KMS-11 (cell line): ENCODE measurements around the gene CRISPLD2.

Experiments
- H2AFZ ChIP-seq: fragments of 200-600 bp; sonication (generic); 2 replicates; pipeline ENCODE4 v1.6.1; 2016; ENCODE audit warnings: antibody characterized with exemption, mixed run types, low read depth
- H3K27ac ChIP-seq: fragments of 200-600 bp; sonication (generic); 2 replicates; pipeline ENCODE4 v1.6.1; 2016; ENCODE audit warnings: mild to moderate bottlenecking, mixed run types
- H3K27me3 ChIP-seq: fragments of 200-600 bp; sonication (generic); 2 replicates; pipeline ENCODE4 v1.6.1; 2017; ENCODE audit warnings: mild to moderate bottlenecking, low read depth, mixed run types, moderate library complexity; ENCODE audit not compliant: insufficient read depth
- H3K36me3 ChIP-seq: fragments of 200-600 bp; sonication (generic); 2 replicates; pipeline ENCODE4 v1.6.1; 2017; ENCODE audit warnings: mild to moderate bottlenecking, mixed run types; ENCODE audit not compliant: insufficient read depth
- H3K4me1 ChIP-seq: fragments of 200-600 bp; sonication (generic); 2 replicates; pipeline ENCODE4 v1.6.1; 2016; ENCODE audit warnings: mild to moderate bottlenecking, low read depth, mixed run types; ENCODE audit not compliant: poor library complexity, severe bottlenecking
- H3K4me2 ChIP-seq: fragments of 200-600 bp; sonication (generic); 2 replicates; pipeline ENCODE4 v1.7.0; 2016; ENCODE audit warnings: mild to moderate bottlenecking, mixed run types
- H3K4me3 ChIP-seq: fragments of 200-600 bp; sonication (generic); IDR thresholded peaks from 2 replicates; pipeline ENCODE4 v1.6.1; 2017; ENCODE audit warnings: low read depth, low read length, mixed read lengths; ENCODE audit not compliant: insufficient read depth
- H3K79me2 ChIP-seq: fragments of 200-600 bp; sonication (generic); 2 replicates; pipeline ENCODE4 v1.6.1; 2016; ENCODE audit warnings: low read depth, mixed run types; ENCODE audit not compliant: insufficient read depth
- H3K9ac ChIP-seq: fragments of 200-600 bp; sonication (generic); 2 replicates; pipeline ENCODE4 v1.6.1; 2016; ENCODE audit warnings: mild to moderate bottlenecking, mixed run types
- H4K20me1 ChIP-seq: fragments of 200-600 bp; sonication (generic); 2 replicates; pipeline ENCODE4 v1.6.1; 2016; ENCODE audit warnings: mild to moderate bottlenecking, mixed run types; ENCODE audit not compliant: insufficient read depth
- CTCF ChIP-seq: fragments of 200-600 bp; sonication (generic); conservative IDR thresholded peaks from 2 replicates; pipeline ENCODE4 v1.6.1; 2017; ENCODE audit warnings: low read depth, mild to moderate bottlenecking, antibody characterized with exemption, low read length, moderate library complexity, mixed read lengths

CRISPLD2 gene

GRCh38 chr16:84839956-84840355 is 20.2 kb downstream of the CRISPLD2 start:
- Histone ChIP-seq H2AFZ (no peak overlapping the region), H4K20me1 (no peaks in the 10 kb centered on the region), H3K4me1 (no peaks in the 10 kb centered on the region), H3K79me2 (no peaks in the 10 kb centered on the region), H3K4me2 (no peak overlapping the region), H3K4me3 (no peak overlapping the region), H3K36me3 (no peaks in the 10 kb centered on the region), H3K27ac (no peak overlapping the region), H3K27me3 (peaks cover 92% of the 10 kb centered on the region), H3K9ac (no peak overlapping the region)
- TF ChIP-seq CTCF, result no peak

- no peak overlapping the region for H3K4me3 ChIP-seq
- H3K9ac ChIP-seq, result no peak overlapping the region
- TF ChIP-seq CTCF, result no peak
These were observed 21.2 kb downstream of the CRISPLD2 start for GRCh38 chr16:84840687-84841627.

GRCh38 chr16:84841787-84842300 is 22.1 kb downstream of the CRISPLD2 start:
- no peak for TF ChIP-seq CTCF
- Histone ChIP-seq H3K4me3 (no peak overlapping the region), H3K27me3 (peaks cover 87% of the 10 kb centered on the region), H3K9ac (no peak overlapping the region), H3K36me3 (no peaks in the 10 kb centered on the region), H3K27ac (no peak overlapping the region), H2AFZ (no peak overlapping the region), H3K4me2 (no peak overlapping the region), H3K79me2 (no peaks in the 10 kb centered on the region), H4K20me1 (no peaks in the 10 kb centered on the region), H3K4me1 (no peaks in the 10 kb centered on the region)

More at GRCh38 chr16:84840687-84841627, 21.2 kb downstream of the CRISPLD2 start:
- H2AFZ ChIP-seq, result no peak overlapping the region
- peaks cover 91% of the 10 kb centered on the region for H3K27me3 ChIP-seq
- H3K36me3 ChIP-seq, result no peaks in the 10 kb centered on the region
- no peaks in the 10 kb centered on the region for H3K4me1 ChIP-seq
- no peak overlapping the region for H3K4me2 ChIP-seq
- no peaks in the 10 kb centered on the region for H3K79me2 ChIP-seq
- no peak overlapping the region for H3K27ac ChIP-seq
- no peaks in the 10 kb centered on the region for H4K20me1 ChIP-seq

- no peak for TF ChIP-seq CTCF
- Histone ChIP-seq H2AFZ (no peak overlapping the region), H3K36me3 (no peaks in the 10 kb centered on the region), H4K20me1 (no peaks in the 10 kb centered on the region), H3K27me3 (peaks cover 90% of the 10 kb centered on the region), H3K4me3 (no peak overlapping the region), H3K79me2 (no peaks in the 10 kb centered on the region), H3K4me1 (no peaks in the 10 kb centered on the region), H3K4me2 (no peak overlapping the region), H3K27ac (no peak overlapping the region), H3K9ac (no peak overlapping the region)
These were observed 22.8 kb downstream of the CRISPLD2 start for GRCh38 chr16:84842516-84843148.
